ENCODE data around the gene CDHR1.

Gene CDHR1

GRCh38 chr10:84202349-84202748 lies 8.0 kb downstream of the CDHR1 start (continued):
- no peak for TF ChIP-seq CREB5 (CRISPR knock-in tag; IDR thresholded peaks at IDR 0.05; ENCODE audit: low read depth)
- TF ChIP-seq CSDC2 (CRISPR knock-in tag; IDR thresholded peaks at IDR 0.05): no peak
- TF ChIP-seq PPARA (CRISPR knock-in tag; IDR thresholded peaks at IDR 0.05; ENCODE audit: borderline replicate concordance): no peak

- TF ChIP-seq ZC3H10 (CRISPR knock-in tag; IDR thresholded peaks at IDR 0.05): no peak
- TF ChIP-seq ZNF565 (CRISPR knock-in tag; conservative IDR thresholded peaks at IDR 0.05; ENCODE audit: low read depth): no peak
- TF ChIP-seq GLIS3 (CRISPR knock-in tag; IDR thresholded peaks at IDR 0.05): no peak
- TF ChIP-seq TOX (CRISPR knock-in tag; IDR thresholded peaks at IDR 0.05; ENCODE audit: borderline replicate concordance): no peak
- TF ChIP-seq ISL1 (CRISPR knock-in tag; IDR thresholded peaks at IDR 0.05): no peak
- TF ChIP-seq PPARA (CRISPR knock-in tag; IDR thresholded peaks at IDR 0.05; ENCODE audit: borderline replicate concordance): no peak
- no peak for TF ChIP-seq SNAI2 (CRISPR knock-in tag; IDR thresholded peaks at IDR 0.05)
- no peak for TF ChIP-seq CSRNP3 (CRISPR knock-in tag; IDR thresholded peaks at IDR 0.05)
- TF ChIP-seq RARB (CRISPR knock-in tag; IDR thresholded peaks at IDR 0.05): no peak
- no peak for TF ChIP-seq CSDC2 (CRISPR knock-in tag; IDR thresholded peaks at IDR 0.05)
- no peak for TF ChIP-seq ESRRG (CRISPR knock-in tag; IDR thresholded peaks at IDR 0.05)
- TF ChIP-seq ZNF70 (CRISPR knock-in tag; IDR thresholded peaks at IDR 0.05): no peak
- no peak for TF ChIP-seq TCF4 (CRISPR knock-in tag; IDR thresholded peaks at IDR 0.05; ENCODE audit: borderline replicate concordance)
- no peak for TF ChIP-seq ZNF8 (CRISPR knock-in tag; IDR thresholded peaks at IDR 0.05)
- no peak for TF ChIP-seq POU6F1 (CRISPR knock-in tag; IDR thresholded peaks at IDR 0.05; ENCODE audit: borderline replicate concordance, low read depth)
- TF ChIP-seq CREB5 (CRISPR knock-in tag; IDR thresholded peaks at IDR 0.05; ENCODE audit: low read depth): no peak
- no peak for TF ChIP-seq ARNTL (CRISPR knock-in tag; IDR thresholded peaks at IDR 0.05; ENCODE audit: borderline replicate concordance, low read depth)
- no peak for TF ChIP-seq BACH2 (CRISPR knock-in tag; IDR thresholded peaks at IDR 0.05; ENCODE audit: borderline replicate concordance)
- TF ChIP-seq PATZ1 (CRISPR knock-in tag; IDR thresholded peaks at IDR 0.05; ENCODE audit: borderline replicate concordance): no peak
- TF ChIP-seq ZFP30 (CRISPR knock-in tag; IDR thresholded peaks at IDR 0.05): no peak
- ATAC-seq: peak; percentile 51; the same call in 2 of the 3 replicates
Measured at GRCh38 chr10:84204122-84204521, 9.8 kb downstream of the CDHR1 start.

- TF ChIP-seq ZNF70 (CRISPR knock-in tag; IDR thresholded peaks at IDR 0.05) (no peak), ESRRG (CRISPR knock-in tag; IDR thresholded peaks at IDR 0.05) (no peak), PPARA (CRISPR knock-in tag; IDR thresholded peaks at IDR 0.05; ENCODE audit: borderline replicate concordance) (no peak), BACH2 (CRISPR knock-in tag; IDR thresholded peaks at IDR 0.05; ENCODE audit: borderline replicate concordance) (no peak), CSRNP3 (CRISPR knock-in tag; IDR thresholded peaks at IDR 0.05) (no peak), ZFP30 (CRISPR knock-in tag; IDR thresholded peaks at IDR 0.05) (no peak), ZNF565 (CRISPR knock-in tag; conservative IDR thresholded peaks at IDR 0.05; ENCODE audit: low read depth) (no peak), POU6F1 (CRISPR knock-in tag; IDR thresholded peaks at IDR 0.05; ENCODE audit: borderline replicate concordance, low read depth) (no peak), TOX (CRISPR knock-in tag; IDR thresholded peaks at IDR 0.05; ENCODE audit: borderline replicate concordance) (no peak)
- no peak for ATAC-seq
Measured at GRCh38 chr10:84204610-84205009, 10.3 kb downstream of the CDHR1 start.

Measured in SK-N-SH treated with all-trans-retinoic acid at 6 μM for 48 hours (cell line).